H1 (cell line): Measurements from ENCODE around the gene BBC3.
A peak's percentile ranks its signal among the peaks of the same experiment; 100 is the strongest.

ENCODE experiments used
- BACH1 ChIP-seq: IDR thresholded peaks from 2 replicates; pipeline ENCODE4 v1.6.1; 2012; ENCODE audit warnings: low read length, improper control_type of control experiment
- EZH2 ChIP-seq: fragments of 200-600 bp; sonication (generic); IDR thresholded peaks from 2 replicates; pipeline ENCODE4 v1.7.1; 2012; ENCODE audit warnings: low read depth, mild to moderate bottlenecking, moderate library complexity, low read length, inconsistent platforms; ENCODE audit not compliant: severe bottlenecking
- GTF2F1 ChIP-seq: IDR thresholded peaks from 2 replicates; pipeline ENCODE4 v1.6.1; 2012; ENCODE audit warnings: low read depth, low read length, improper control_type of control experiment, borderline replicate concordance
- JUND ChIP-seq: IDR thresholded peaks from 2 replicates; pipeline ENCODE4 v1.6.1; 2011; ENCODE audit warnings: mild to moderate bottlenecking, improper control_type of control experiment, low read length
- NRF1 ChIP-seq: IDR thresholded peaks from 2 replicates; pipeline ENCODE4 v1.6.1; 2011; ENCODE audit warnings: mild to moderate bottlenecking, low read depth, low read length, improper control_type of control experiment
- POLR2AphosphoS5 ChIP-seq: IDR thresholded peaks from 2 replicates; pipeline ENCODE4 v1.6.1; 2011; ENCODE audit warnings: low read depth, low read length
- RFX5 ChIP-seq: IDR thresholded peaks from 2 replicates; pipeline ENCODE4 v1.6.1; 2011; ENCODE audit warnings: low read depth, low read length, improper control_type of control experiment, borderline replicate concordance
- YY1 ChIP-seq: IDR thresholded peaks from 2 replicates; pipeline ENCODE4 v1.6.1; 2011; ENCODE audit warnings: low read depth, mild to moderate bottlenecking, low read length
- TF ChIP-seq, protein P1 (sequence below): IDR thresholded peaks from 2 replicates; pipeline ENCODE4 v1.6.1; 2012; ENCODE audit warnings: inconsistent platforms
- TF ChIP-seq, protein P2 (sequence below), 3 experiments: IDR thresholded peaks; 1 replicate in 2 of 3; 2 replicates in 1 of 3; pipeline versions ENCODE4 v1.5.1 to v1.6.1; 2011; ENCODE audit warnings: low read length in 3 of 3, mild to moderate bottlenecking in 3 of 3, inconsistent platforms in 2 of 3, low read depth in 1 of 3, moderate library complexity in 1 of 3; ENCODE audit not compliant: insufficient read depth in 1 of 3; ENCODE audit errors: control extremely low read depth in 1 of 3
- TF ChIP-seq, protein P3 (sequence below): IDR thresholded peaks from 2 replicates; pipeline ENCODE4 v1.6.1; 2011; ENCODE audit warnings: low read depth, mild to moderate bottlenecking, low read length; ENCODE audit not compliant: insufficient read depth

DNA sequence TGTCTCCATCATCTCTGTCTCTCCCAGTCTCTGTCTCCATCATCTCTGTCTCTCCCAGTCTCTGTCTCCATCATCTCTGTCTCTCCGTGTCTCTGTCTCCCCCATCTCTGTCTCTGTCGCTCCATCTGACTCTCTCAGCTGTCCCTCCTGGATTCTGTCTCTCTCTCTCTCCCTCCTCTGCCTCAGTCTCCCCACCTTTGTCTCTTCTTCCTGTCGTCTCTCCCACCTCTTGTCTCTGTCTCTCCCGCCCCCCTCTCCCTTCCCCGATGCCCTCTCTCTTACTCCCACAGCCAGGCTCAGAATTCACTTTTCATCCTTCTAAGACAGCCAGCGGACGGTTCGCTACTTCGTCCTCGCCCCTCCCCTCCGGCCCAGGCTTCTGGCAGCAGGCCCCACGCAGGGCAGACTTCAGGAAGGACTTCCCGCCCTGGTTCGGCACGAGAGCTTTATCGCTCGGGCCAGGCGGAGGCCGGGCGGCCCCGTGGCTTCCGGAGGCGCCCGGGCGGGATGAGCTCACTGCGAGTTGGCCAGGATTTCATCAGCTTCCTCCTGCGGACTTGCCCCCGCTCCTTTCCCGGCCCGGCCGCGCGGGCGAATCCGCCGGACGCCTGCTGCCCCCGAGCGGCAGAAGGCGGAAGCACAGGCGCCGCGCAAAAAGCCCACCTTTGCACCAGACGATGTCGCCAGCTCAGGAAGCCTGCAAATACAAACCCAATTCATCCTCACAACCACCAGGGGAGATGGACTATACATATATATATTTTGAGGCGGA is 13.0 kb upstream of the BBC3 start:
- TF ChIP-seq GTF2F1 = no peak; the same call in 1 of the 2 replicates
- TF ChIP-seq YY1 = no peak
- TF ChIP-seq JUND = peak; percentile 93
- TF ChIP-seq, protein P1, sequence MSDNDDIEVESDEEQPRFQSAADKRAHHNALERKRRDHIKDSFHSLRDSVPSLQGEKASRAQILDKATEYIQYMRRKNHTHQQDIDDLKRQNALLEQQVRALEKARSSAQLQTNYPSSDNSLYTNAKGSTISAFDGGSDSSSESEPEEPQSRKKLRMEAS = peak; percentile 77
- TF ChIP-seq, protein P2, sequence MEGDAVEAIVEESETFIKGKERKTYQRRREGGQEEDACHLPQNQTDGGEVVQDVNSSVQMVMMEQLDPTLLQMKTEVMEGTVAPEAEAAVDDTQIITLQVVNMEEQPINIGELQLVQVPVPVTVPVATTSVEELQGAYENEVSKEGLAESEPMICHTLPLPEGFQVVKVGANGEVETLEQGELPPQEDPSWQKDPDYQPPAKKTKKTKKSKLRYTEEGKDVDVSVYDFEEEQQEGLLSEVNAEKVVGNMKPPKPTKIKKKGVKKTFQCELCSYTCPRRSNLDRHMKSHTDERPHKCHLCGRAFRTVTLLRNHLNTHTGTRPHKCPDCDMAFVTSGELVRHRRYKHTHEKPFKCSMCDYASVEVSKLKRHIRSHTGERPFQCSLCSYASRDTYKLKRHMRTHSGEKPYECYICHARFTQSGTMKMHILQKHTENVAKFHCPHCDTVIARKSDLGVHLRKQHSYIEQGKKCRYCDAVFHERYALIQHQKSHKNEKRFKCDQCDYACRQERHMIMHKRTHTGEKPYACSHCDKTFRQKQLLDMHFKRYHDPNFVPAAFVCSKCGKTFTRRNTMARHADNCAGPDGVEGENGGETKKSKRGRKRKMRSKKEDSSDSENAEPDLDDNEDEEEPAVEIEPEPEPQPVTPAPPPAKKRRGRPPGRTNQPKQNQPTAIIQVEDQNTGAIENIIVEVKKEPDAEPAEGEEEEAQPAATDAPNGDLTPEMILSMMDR (IDR thresholded peaks at IDR 0.05; ENCODE audit: control extremely low read depth in 1 of 3, insufficient read depth in 1 of 3, low read depth in 1 of 3, low read length in 3 of 3) = peak; percentile 87 to 98 (median 96)
- no peak for TF ChIP-seq POLR2AphosphoS5
- TF ChIP-seq, protein P3, sequence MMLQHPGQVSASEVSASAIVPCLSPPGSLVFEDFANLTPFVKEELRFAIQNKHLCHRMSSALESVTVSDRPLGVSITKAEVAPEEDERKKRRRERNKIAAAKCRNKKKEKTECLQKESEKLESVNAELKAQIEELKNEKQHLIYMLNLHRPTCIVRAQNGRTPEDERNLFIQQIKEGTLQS = peak; percentile 89
- peak; percentile 65; the same call in 1 of the 2 replicates for TF ChIP-seq BACH1
- no peak for TF ChIP-seq RFX5
- TF ChIP-seq EZH2 = no peak
- no peak for TF ChIP-seq NRF1
